ENCODE results near the gene TLR10. TPM values are rescaled to one million over a fixed set of nuclear protein-coding genes. Genes with fewer than 3 reads are reported as not detected.
"Not testable (repeated sequence)": the region's sequence is repeated elsewhere in the genome, so short reads cannot be mapped to it uniquely, and the experiment has no call there.

The TLR10 gene
- total RNA-seq, 4 donors from 2014 or later = 0.09 to 0.38 (median 0.38) TPM; not detected in 1

- H3K4me1 ChIP-seq = peaks cover 0 to 7% (median 0%) of the 10 kb centered on the region in 3 donors
- H3K9me3 ChIP-seq = no peaks in the 10 kb centered on the region
- no peaks in the 10 kb centered on the region for H3K36me3 ChIP-seq
- intact Hi-C loops (cut with DNase I) = no loop called here
- 63 to 81% methylated on average over 3 of the region's 3 CpGs for WGBS, 2 donors
- H3K27me3 ChIP-seq = no peaks in the 10 kb centered on the region
- no peak overlapping the region for H3K4me3 ChIP-seq
- no peak for TF ChIP-seq POLR2A (IDR thresholded peaks at IDR 0.05)
- TF ChIP-seq, protein P1, sequence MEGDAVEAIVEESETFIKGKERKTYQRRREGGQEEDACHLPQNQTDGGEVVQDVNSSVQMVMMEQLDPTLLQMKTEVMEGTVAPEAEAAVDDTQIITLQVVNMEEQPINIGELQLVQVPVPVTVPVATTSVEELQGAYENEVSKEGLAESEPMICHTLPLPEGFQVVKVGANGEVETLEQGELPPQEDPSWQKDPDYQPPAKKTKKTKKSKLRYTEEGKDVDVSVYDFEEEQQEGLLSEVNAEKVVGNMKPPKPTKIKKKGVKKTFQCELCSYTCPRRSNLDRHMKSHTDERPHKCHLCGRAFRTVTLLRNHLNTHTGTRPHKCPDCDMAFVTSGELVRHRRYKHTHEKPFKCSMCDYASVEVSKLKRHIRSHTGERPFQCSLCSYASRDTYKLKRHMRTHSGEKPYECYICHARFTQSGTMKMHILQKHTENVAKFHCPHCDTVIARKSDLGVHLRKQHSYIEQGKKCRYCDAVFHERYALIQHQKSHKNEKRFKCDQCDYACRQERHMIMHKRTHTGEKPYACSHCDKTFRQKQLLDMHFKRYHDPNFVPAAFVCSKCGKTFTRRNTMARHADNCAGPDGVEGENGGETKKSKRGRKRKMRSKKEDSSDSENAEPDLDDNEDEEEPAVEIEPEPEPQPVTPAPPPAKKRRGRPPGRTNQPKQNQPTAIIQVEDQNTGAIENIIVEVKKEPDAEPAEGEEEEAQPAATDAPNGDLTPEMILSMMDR (IDR thresholded peaks at IDR 0.05) = no peak
- DNase-seq = no peak
- peak overlapping the region in 2 of 4 donors; percentile 44 to 51 for H3K27ac ChIP-seq
Measured at GRCh38 chr4:38815885-38816782, 33.3 kb upstream of the TLR10 start.

GRCh38 chr4:38814386-38814785, 31.6 kb upstream of the TLR10 start:
- no peaks in the 10 kb centered on the region for H3K9me3 ChIP-seq
- H3K4me1 ChIP-seq = peaks cover 0 to 7% (median 0%) of the 10 kb centered on the region in 3 donors
- H3K27me3 ChIP-seq = no peaks in the 10 kb centered on the region
- no peak overlapping the region for H3K4me3 ChIP-seq
- no peak for DNase-seq
- H3K27ac ChIP-seq = peak overlapping the region in 1 of 4 donors; percentile 66
- no peaks in the 10 kb centered on the region for H3K36me3 ChIP-seq
- 56 to 59% methylated on average over 3 of the region's 3 CpGs for WGBS, 2 donors
- intact Hi-C loops (cut with DNase I) = no loop called here
- TF ChIP-seq POLR2A (IDR thresholded peaks at IDR 0.05) = no peak
- TF ChIP-seq, protein P1 (IDR thresholded peaks at IDR 0.05) = no peak

GRCh38 chr4:38811297-38811696, 28.5 kb upstream of the TLR10 start:
- 71 to 82% methylated on average over 2 to 4 of the region's 6 CpGs for WGBS, 2 donors
- no peaks in the 10 kb centered on the region for H3K4me1 ChIP-seq

DNA sequence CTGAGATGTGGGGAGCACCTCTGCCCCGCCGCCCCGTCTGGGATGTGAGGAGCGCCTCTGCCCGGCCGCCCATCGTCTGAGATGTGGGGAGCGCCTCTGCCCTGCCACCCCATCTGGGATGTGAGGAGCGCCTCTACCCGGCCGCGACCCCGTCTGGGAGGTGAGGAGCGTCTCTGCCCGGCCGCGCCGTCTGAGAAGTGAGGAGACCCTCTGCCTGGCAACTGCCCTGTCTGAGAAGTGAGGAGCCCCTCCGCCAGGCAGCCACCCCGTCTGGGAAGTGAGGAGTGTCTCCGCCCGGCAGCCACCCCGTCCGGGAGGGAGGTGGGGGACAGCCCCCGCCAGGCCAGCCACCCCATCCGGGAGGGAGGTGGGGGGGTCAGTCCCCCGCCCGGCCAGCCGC, 24.7 kb upstream of the TLR10 start:
- H3K27me3 ChIP-seq; H3K27ac ChIP-seq; H3K36me3 ChIP-seq; H3K4me3 ChIP-seq; intact Hi-C loops (cut with DNase I); DNase-seq; H3K9me3 ChIP-seq: not testable (repeated sequence)
- H3K4me1 ChIP-seq = peaks cover 0 to 32% (median 9%) of the 10 kb centered on the region in 3 donors
- WGBS, 2 donors = no CpG with 5 or more reads among the region's 29 CpGs

More at GRCh38 chr4:38811297-38811696, 28.5 kb upstream of the TLR10 start:
- Histone ChIP-seq H3K27me3 (no peaks in the 10 kb centered on the region), H3K4me3 (no peak overlapping the region), H3K9me3 (no peaks in the 10 kb centered on the region), H3K36me3 (no peaks in the 10 kb centered on the region), H3K27ac (no peak overlapping the region)
- intact Hi-C loops (cut with DNase I) = no loop called here
- no peak for DNase-seq
- TF ChIP-seq, protein P1 (IDR thresholded peaks at IDR 0.05) = no peak
- no peak for TF ChIP-seq POLR2A (IDR thresholded peaks at IDR 0.05)

GRCh38 chr4:38806251-38806650, 23.5 kb upstream of the TLR10 start:
- H3K9me3 ChIP-seq; H3K36me3 ChIP-seq; H3K27me3 ChIP-seq; H3K4me3 ChIP-seq; DNase-seq; intact Hi-C loops (cut with DNase I): not testable (repeated sequence)
- Histone ChIP-seq H3K27ac (peak overlapping the region in 1 of 4 donors; percentile 88), H3K4me1 (peaks cover 0 to 32% (median 9%) of the 10 kb centered on the region in 3 donors)
- 76 to 87% methylated on average over 9 of the region's 9 CpGs for WGBS, 2 donors

- intact Hi-C loops (cut with DNase I) = no loop called here
- Histone ChIP-seq H3K27ac (peak overlapping the region in 3 of 4 donors; percentile 84 to 88 (median 84)), H3K9me3 (no peaks in the 10 kb centered on the region), H3K36me3 (peaks cover 0 to 6% (median 0%) of the 10 kb centered on the region in 3 donors), H3K27me3 (no peaks in the 10 kb centered on the region), H3K4me3 (peak overlapping the region in 3 of 4 donors; percentile 34 to 62 (median 36)), H3K4me1 (peaks cover 0 to 32% (median 9%) of the 10 kb centered on the region in 3 donors)
- DNase-seq = no peak
- TF ChIP-seq, protein P1 (IDR thresholded peaks at IDR 0.05) = no peak
- TF ChIP-seq POLR2A (IDR thresholded peaks at IDR 0.05) = peak in 1 of 4 donors; percentile 30
- WGBS, 2 donors = 54 to 60% methylated on average over 5 of the region's 5 CpGs
Measured at GRCh38 chr4:38805530-38806145, 22.8 kb upstream of the TLR10 start.

Measured in esophagus squamous epithelium (tissue), 5 donors.